Retinal pigment epithelial cell (primary cell): ENCODE data around the gene SRGAP1.

Source experiments
- DNase-seq: peaks from one replicate; pipeline ENCODE4 v3.0.0-alpha.2; 2010; ENCODE audit warnings: low read depth
- H3K4me3 ChIP-seq: 2 replicates; pipeline ENCODE4 v1.5.1; 2011; ENCODE audit warnings: mild to moderate bottlenecking, low read length, control low read depth, moderate library complexity
- CTCF ChIP-seq: conservative IDR thresholded peaks from 2 replicates; pipeline ENCODE4 v1.5.1; 2011; ENCODE audit warnings: low read depth, low read length, control low read depth, inconsistent platforms

SRGAP1 gene

GRCh38 chr12:64039281-64039871, 194.9 kb downstream of the SRGAP1 start:
- TF ChIP-seq CTCF: no peak
- peak overlapping the region; percentile 15 for H3K4me3 ChIP-seq
- peak; percentile 28 for DNase-seq

- DNase-seq: no peak
- H3K4me3 ChIP-seq: no peak overlapping the region
These were observed 198.4 kb downstream of the SRGAP1 start for GRCh38 chr12:64042911-64043310.

GRCh38 chr12:64044191-64044590, 199.7 kb downstream of the SRGAP1 start:
- no peak for TF ChIP-seq CTCF

More at GRCh38 chr12:64042911-64043310, 198.4 kb downstream of the SRGAP1 start:
- no peak for TF ChIP-seq CTCF

GRCh38 chr12:64051057-64051456, 206.6 kb downstream of the SRGAP1 start:
- no peak overlapping the region for H3K4me3 ChIP-seq
- no peak for DNase-seq
- TF ChIP-seq CTCF: no peak

More at GRCh38 chr12:64044191-64044590, 199.7 kb downstream of the SRGAP1 start:
- DNase-seq: no peak
- H3K4me3 ChIP-seq: no peak overlapping the region

- DNase-seq: no peak
- H3K4me3 ChIP-seq: no peak overlapping the region
- no peak for TF ChIP-seq CTCF
These were observed 208.6 kb downstream of the SRGAP1 start for GRCh38 chr12:64053117-64053516.

GRCh38 chr12:64054079-64054520, 209.6 kb downstream of the SRGAP1 start:
- no peak overlapping the region for H3K4me3 ChIP-seq
- no peak for DNase-seq
- no peak for TF ChIP-seq CTCF

GRCh38 chr12:64056741-64057140, 212.2 kb downstream of the SRGAP1 start:
- TF ChIP-seq CTCF: no peak
- no peak overlapping the region for H3K4me3 ChIP-seq

More at GRCh38 chr12:64056741-64057140, 212.2 kb downstream of the SRGAP1 start:
- DNase-seq: no peak
